ENCODE measurements around the gene WASF2.
"Not testable (repeated sequence)": the region's sequence is repeated elsewhere in the genome, so short reads cannot be mapped to it uniquely, and the experiment has no call there.

Gene WASF2

GRCh38 chr1:27489973-27490741, at the start of gene WASF2:
Gene WASF2 (minus strand): TSS chr1:27490167. CDS start chr1:27428890, 61,277 bp downstream.
- peak; percentile 98 for DNase-seq

- no peak for DNase-seq
Observed at GRCh38 chr1:27538793-27539192, 48.8 kb upstream of the WASF2 start.

- not testable (repeated sequence) for DNase-seq
Observed at GRCh38 chr1:27538305-27538676, 48.3 kb upstream of the WASF2 start.

GRCh38 chr1:27536767-27537166, 46.8 kb upstream of the WASF2 start:
- DNase-seq, result no peak

- DNase-seq, result no peak
Observed at GRCh38 chr1:27536010-27536757, 46.2 kb upstream of the WASF2 start.

GRCh38 chr1:27535386-27535785, 45.4 kb upstream of the WASF2 start:
- no peak for DNase-seq

GRCh38 chr1:27531959-27532685, 42.2 kb upstream of the WASF2 start:
- no peak for DNase-seq

- DNase-seq, result no peak
Observed at GRCh38 chr1:27530192-27530591, 40.2 kb upstream of the WASF2 start.

- DNase-seq, result no peak
Observed at GRCh38 chr1:27529704-27530018, 39.7 kb upstream of the WASF2 start.

- DNase-seq, result no peak
Observed at GRCh38 chr1:27528818-27529703, 39.1 kb upstream of the WASF2 start.

- peak; percentile 79 for DNase-seq
Observed at GRCh38 chr1:27527890-27528817, 38.2 kb upstream of the WASF2 start.

GRCh38 chr1:27527223-27527889, 37.4 kb upstream of the WASF2 start:
- no peak for DNase-seq

- DNase-seq, result peak; percentile 68
Observed at GRCh38 chr1:27526569-27527222, 36.7 kb upstream of the WASF2 start.

GRCh38 chr1:27525296-27526272, 35.6 kb upstream of the WASF2 start:
- peak; percentile 78 for DNase-seq

- peak; percentile 67 for DNase-seq
Observed at GRCh38 chr1:27523337-27524020, 33.5 kb upstream of the WASF2 start.

GRCh38 chr1:27522432-27523336, 32.7 kb upstream of the WASF2 start:
- DNase-seq, result peak; percentile 89

- DNase-seq, result peak; percentile 80
Observed at GRCh38 chr1:27521861-27522431, 32.0 kb upstream of the WASF2 start.
